GM10847 (cell line): ENCODE measurements around the gene PKD2L1.
A peak's percentile ranks its signal among the peaks of the same experiment; 100 is the strongest.

Experiments
- POLR2A ChIP-seq: IDR thresholded peaks from 2 replicates; pipeline ENCODE4 v1.6.1; 2011; ENCODE audit not compliant: insufficient read length; ENCODE audit errors: extremely low read depth

The PKD2L1 gene

GRCh38 chr10:100318207-100318606 lies 11.8 kb downstream of the PKD2L1 start:
- no peak for TF ChIP-seq POLR2A

- no peak for TF ChIP-seq POLR2A
These were observed 14.4 kb downstream of the PKD2L1 start for GRCh38 chr10:100315615-100316014.

GRCh38 chr10:100311298-100311697 lies 18.7 kb downstream of the PKD2L1 start:
- TF ChIP-seq POLR2A: no peak

- no peak for TF ChIP-seq POLR2A
These were observed 22.3 kb downstream of the PKD2L1 start for GRCh38 chr10:100307684-100308083.

GRCh38 chr10:100306861-100307260 lies 23.2 kb downstream of the PKD2L1 start:
- no peak for TF ChIP-seq POLR2A

GRCh38 chr10:100304414-100304813 lies 25.6 kb downstream of the PKD2L1 start:
- TF ChIP-seq POLR2A: no peak

- TF ChIP-seq POLR2A: no peak
These were observed 26.2 kb downstream of the PKD2L1 start for GRCh38 chr10:100303724-100304319.

GRCh38 chr10:100297242-100297641 lies 32.8 kb downstream of the PKD2L1 start:
- no peak for TF ChIP-seq POLR2A

GRCh38 chr10:100293066-100293465 lies 37.0 kb downstream of the PKD2L1 start:
- TF ChIP-seq POLR2A: no peak

- TF ChIP-seq POLR2A: no peak
These were observed 38.7 kb downstream of the PKD2L1 start for GRCh38 chr10:100291356-100291755.

- no peak for TF ChIP-seq POLR2A
These were observed 40.4 kb downstream of the PKD2L1 start for GRCh38 chr10:100289641-100290040.

- no peak for TF ChIP-seq POLR2A
These were observed 41.8 kb downstream of the PKD2L1 start for GRCh38 chr10:100288196-100288595.

GRCh38 chr10:100287756-100288155 lies 42.3 kb downstream of the PKD2L1 start:
- no peak for TF ChIP-seq POLR2A

- TF ChIP-seq POLR2A: peak; percentile 95
These were observed 43.7 kb downstream of the PKD2L1 start, which contains the start of gene BLOC1S2 for GRCh38 chr10:100286051-100287033. Gene BLOC1S2 (minus strand): TSS chr10:100286680. CDS start chr10:100286659, 21 bp downstream.

- no peak for TF ChIP-seq POLR2A
These were observed 47.1 kb downstream of the PKD2L1 start for GRCh38 chr10:100282907-100283306.

- peak; percentile 27 for TF ChIP-seq POLR2A
These were observed 62.6 kb downstream of the PKD2L1 start, which contains the start of gene CWF19L1 for GRCh38 chr10:100267239-100268104. Gene CWF19L1 (minus strand): TSS chr10:100267638. CDS start chr10:100267593, 45 bp downstream.
